ENCODE data around the gene PGLYRP1.

The PGLYRP1 gene

GRCh38 chr19:45999653-46000121 is 23.2 kb downstream of the PGLYRP1 start:
- no peak for DNase-seq

DNA sequence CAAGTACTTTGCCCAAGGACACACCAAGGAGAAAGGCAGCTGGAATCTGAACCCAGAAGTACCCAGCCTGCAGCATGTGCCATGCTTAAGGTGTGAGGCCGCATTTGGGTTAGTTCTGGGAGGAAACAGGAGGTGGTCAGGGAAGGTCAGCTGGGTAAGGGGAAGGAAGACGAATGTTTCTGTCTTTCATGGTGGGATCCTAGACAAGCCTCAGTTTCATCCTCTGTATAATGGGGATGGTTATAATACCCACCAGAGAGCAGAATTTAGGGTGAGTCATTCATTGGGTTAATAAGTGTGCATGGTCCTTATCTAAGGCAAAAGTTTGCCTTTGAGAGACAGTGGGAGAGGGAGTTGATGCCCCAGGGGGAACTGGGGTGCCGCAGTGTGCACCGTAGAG is 24.0 kb downstream of the PGLYRP1 start:
- DNase-seq: no peak

GRCh38 chr19:45996933-45997332 is 25.9 kb downstream of the PGLYRP1 start:
- no peak for DNase-seq

DNA sequence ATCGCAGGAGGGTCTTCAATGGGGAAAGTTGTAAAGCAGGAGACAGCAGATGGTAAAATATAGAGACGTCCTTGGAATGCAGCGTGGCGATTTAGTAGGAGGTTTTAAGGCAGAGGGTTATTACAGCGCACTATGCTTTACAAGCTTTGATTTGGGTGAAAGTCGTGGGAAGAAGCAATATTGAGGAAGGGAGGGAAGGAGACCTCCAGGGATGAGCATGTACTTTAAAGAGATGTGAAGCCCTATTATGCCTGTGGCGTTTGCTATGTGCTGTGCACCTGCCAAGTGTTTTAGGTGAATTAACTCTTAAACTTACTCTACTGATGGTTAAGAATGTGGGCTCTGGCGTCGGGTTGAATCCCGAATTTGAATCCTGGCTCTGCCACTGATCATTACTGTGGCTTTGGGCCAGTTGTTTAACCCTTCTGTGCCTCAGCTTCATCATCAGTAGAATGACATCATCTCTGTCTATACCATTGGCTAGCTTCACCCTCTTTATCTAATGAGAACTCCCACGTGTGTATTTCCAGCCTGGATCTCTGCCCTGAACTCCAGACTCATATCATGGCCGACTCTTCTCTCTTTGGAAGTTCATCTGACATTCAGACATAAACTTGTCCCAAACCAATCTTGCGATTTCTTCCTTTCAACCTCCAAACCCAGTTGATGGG is 27.0 kb downstream of the PGLYRP1 start:
- DNase-seq: no peak

- peak; percentile 99 for DNase-seq
Observed at GRCh38 chr19:45994998-45995714, 27.7 kb downstream of the PGLYRP1 start, which contains the start of gene CCDC61. CCDC61 (plus strand) TSS chr19:45995467; CDS start chr19:46003019, 7,552 bp downstream.

DNA sequence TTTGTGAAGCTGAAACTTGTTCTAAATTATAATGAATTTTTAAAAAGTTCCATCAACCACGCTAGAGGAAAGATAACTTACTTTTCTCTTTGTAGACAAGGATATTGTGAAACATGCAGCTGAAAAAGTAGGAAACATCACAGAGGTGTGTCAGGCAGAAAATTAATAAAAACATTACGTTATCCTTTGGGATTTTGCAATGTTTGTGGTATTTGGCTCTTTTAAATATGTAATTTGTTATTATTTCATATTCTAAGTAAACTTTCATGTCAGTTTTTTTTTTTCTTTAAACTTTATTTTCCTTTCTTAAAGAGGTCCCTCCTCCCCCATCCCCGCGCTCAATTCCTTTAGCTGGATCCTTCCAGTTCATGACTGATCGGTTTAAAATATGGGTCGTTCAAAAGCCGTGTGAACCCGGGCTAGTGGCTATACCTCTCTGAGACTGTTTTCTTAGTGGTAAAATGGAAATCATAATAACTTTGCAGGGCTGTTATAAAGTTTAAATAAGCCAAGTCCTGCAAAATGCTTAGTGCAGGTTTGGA is 28.3 kb downstream of the PGLYRP1 start:
- DNase-seq: no peak

DNA sequence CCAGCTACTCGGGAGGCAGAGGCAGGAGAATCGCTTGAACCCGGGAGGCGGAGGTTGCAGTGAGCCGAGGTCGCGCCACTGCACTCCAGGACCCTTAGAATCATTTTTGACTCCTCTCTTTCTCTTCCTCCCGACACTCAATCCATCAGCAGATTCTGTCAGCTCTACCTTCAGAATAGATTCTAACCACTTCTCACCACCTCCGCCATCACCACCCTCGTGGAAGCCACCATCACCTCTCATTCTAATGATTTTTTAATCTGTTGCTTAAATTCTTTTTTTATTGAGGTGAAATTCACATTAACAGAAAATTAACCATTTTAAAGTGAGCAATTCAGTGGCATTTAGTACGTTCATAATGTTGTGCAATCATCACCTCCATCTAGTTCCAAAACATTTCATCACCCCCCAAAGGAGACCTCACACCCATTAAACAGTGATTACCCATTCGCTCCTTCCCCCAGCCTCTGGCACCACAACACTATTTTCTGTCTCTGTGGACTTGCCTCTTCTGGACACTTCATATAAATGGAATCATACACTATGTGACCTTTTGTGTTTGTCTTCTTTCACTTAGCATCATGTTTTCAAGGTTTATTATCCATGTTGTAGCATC is 32.6 kb downstream of the PGLYRP1 start:
- DNase-seq: no peak

DNA sequence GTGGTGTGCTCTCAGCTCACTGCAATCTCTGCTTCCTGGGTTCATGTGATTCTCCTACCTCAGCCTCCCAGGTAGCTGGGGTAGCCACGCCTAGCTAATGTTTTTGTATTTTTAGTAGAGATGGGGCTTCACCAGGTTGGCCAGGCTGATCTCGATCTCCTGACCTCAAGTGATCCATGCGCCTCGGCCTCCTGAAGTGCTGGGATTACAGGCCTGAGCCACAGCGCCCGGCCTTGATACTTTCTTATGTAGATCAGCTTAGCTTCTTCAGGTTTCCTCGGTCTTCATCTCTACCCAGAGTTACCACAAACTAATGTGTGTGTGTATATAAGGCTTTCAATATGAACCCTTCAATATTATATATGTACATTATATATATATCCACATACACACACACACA is 37.5 kb downstream of the PGLYRP1 start:
- DNase-seq: no peak

DNA sequence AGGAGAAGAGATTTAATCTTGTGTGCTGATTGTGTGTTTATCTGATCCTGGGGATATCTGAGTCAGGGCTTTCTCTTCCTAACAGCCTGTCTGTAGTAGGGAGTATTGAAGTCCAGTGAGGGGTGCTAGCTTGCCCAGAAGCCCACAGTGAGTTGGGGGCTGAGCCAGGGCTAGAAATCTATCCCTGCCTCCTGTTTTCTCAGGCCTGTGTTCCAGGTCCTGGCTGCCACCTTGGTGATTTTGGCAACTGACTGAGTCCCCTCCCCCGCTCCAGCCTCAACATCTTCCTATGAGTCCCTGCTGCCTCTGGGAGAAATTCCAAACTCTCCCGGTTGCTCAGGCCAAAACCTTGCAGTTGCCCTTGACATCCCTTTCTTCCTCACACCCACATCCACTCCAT is 41.5 kb downstream of the PGLYRP1 start:
- DNase-seq: no peak

DNA sequence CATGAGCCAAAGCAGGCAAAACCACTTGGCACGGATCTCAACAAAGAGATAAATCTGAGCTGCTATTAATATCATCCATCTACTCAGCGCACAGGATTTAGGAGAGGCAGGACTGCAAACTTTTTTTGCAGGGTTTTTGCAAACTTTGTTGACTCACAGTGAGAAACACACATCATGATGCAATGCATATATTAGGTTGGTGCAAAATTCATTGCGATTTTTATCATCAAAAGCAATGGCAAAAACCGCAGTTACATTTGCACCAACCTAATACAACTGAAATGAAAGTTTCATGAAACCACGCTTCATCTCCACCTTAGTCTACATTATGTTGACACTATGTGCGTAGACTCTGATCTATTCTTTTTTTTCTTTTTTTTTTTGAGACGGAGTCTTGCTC is 44.7 kb downstream of the PGLYRP1 start:
- no peak for DNase-seq

DNA sequence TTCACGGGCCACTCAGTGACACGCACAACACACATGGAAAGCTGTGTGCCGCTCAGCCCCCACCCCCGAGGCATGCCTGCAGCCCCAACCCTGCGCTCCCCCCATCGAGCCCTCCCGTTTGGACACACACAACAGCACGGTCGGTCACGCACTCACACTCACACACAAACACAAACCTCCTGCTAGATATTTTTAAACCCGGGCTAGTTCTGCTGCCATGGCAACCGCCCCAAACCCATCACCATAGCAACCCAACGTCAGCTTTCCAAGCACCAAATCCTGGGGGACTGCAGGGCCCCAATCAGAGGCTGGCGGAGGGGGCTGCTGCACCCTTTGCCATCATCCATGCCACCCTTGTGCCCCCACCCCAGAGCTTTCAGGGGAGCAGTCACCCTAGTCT is 46.7 kb downstream of the PGLYRP1 start:
- DNase-seq: peak; percentile 66

DNA sequence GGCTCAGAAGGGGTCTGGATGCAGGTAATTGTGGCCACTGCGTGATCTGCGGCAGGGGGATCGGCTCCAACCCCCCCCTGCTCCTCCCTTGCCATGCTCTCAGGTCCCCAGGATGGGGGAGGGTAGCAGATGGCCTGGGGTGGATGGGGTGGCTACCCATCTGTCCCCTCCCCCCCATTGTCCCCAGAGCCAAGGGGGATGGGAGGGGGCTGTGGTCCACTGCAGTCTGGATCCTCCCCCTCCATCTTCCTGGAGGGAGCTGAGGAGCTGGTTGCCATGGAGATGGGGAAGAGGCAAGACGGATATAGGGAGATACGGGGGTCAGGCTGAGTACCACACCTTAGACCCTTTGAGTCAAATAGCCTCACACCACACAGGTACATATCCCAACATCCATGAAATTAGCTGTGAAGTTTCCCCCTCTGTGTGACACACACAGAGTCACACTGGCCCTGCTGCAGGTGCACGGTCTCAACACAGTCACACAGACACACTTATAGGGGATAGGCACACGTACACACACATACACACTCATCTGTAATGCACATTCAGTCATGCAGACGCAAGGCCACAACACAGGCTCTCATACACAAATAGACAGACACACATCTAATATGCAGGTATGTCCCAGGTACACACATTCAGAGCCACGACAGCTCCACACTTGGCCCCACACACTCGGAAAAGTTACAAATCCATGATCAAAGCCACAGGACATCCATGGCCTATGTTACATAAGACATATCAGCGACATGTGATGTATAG is 47.4 kb downstream of the PGLYRP1 start:
- no peak for DNase-seq

DNA sequence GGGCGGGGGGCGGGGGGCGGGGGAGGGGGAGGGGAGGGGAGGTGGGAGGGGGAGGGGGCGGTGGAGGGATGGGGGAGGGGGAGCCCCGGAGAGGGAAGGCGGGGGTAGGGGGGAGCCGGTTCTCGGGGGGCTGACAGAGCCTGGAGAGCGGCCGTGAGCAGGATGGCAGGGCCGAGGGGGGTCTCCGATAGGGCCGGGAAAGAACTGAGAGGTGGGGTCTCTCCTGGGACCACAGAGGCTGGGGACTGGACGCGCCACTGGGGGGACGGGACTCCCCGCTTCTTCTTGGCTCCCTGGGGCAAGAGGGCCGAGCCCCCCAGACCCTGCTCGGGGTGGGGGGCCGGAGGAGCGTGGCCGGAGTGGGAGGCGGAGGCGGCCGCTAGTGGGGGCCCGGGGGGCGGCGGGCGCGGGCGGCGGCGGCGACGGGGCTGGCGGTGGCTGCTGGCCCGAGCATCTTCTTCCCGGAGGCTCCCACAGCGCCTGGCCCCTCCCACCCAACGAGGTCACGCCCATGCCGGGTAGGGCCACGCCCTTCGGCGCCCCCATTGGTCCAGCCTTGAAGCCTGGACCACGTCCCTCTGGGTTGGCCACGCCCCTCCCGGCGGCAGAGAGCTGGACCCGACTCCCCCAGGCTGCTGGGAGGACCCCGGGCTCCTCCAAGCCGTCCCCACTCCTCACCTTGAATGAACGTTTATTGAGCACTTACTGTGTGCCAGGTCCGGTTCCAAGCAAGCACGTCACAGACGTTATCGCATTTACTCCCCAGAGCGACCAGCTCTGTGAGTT is 49.1 kb downstream of the PGLYRP1 start, which contains the start of gene NOVA2:
TSS of gene NOVA2 (minus strand) at position 313 of the 786 bp plus-strand sequence. CDS start 514 bp downstream, outside the sequence.
- DNase-seq: peak; percentile 82

GRCh38 chr19:45972947-45973540 is 49.8 kb downstream of the PGLYRP1 start:
- no peak for DNase-seq

GRCh38 chr19:45972081-45972946 is 50.5 kb downstream of the PGLYRP1 start:
- DNase-seq: no peak

GRCh38 chr19:45971260-45971902 is 51.5 kb downstream of the PGLYRP1 start:
- no peak for DNase-seq

DNA sequence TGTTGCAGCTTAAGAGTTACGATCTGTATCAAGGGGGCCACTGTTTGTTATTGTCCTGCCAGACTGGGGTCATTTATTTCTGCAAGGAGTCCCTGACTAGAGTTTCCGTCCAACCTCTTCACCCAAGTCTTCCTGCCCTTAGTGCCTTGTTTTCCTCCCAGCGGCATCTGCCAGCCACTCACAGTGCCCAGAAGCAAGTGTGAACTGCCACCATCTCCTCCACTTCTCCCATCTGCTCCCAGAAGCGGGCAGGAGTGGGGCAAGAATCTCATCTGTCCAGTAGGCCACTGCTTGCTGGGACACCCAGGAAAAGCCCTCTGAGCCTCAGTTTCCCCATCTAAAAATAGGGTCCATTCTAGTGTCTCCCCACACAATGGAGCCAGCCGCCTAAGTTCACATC is 53.2 kb downstream of the PGLYRP1 start:
- no peak for DNase-seq
